Choroid plexus epithelial cell (primary cell): ENCODE data around the gene EPYC.

ENCODE experiments used
- DNase-seq: peaks from one replicate; pipeline ENCODE4 v3.0.0-alpha.2; 2010; ENCODE audit warnings: low read depth
- H3K4me3 ChIP-seq: 2 replicates; pipeline ENCODE4 v1.5.1; 2011; ENCODE audit warnings: low read depth, mild to moderate bottlenecking, control low read depth, low read length, moderate library complexity
- TF ChIP-seq, protein P1 (sequence below): conservative IDR thresholded peaks from 2 replicates; pipeline ENCODE4 v1.5.1; 2011; ENCODE audit warnings: low read depth, mild to moderate bottlenecking, control low read depth, inconsistent platforms, low read length, moderate library complexity

The EPYC gene

DNA sequence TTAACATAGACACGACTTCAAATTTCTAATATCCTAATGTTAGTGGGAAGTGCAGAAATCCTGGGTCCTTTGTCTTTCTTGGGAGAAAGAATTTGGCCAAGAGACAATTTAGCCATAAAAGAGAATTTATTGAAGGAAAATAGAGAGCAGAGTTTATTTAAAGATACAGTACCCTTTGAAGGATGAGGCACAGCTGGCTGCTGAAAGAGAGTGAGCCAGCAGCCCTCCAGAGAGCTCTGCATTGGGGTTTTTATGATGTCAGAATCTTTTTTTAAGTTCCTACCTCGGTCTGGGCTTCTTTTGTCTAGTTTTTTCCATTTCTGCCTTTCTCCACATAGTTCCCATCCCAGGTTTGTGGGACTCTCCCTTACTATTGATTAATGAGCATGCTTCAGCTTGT, 87.3 kb downstream of the EPYC start:
- TF ChIP-seq, protein P1, sequence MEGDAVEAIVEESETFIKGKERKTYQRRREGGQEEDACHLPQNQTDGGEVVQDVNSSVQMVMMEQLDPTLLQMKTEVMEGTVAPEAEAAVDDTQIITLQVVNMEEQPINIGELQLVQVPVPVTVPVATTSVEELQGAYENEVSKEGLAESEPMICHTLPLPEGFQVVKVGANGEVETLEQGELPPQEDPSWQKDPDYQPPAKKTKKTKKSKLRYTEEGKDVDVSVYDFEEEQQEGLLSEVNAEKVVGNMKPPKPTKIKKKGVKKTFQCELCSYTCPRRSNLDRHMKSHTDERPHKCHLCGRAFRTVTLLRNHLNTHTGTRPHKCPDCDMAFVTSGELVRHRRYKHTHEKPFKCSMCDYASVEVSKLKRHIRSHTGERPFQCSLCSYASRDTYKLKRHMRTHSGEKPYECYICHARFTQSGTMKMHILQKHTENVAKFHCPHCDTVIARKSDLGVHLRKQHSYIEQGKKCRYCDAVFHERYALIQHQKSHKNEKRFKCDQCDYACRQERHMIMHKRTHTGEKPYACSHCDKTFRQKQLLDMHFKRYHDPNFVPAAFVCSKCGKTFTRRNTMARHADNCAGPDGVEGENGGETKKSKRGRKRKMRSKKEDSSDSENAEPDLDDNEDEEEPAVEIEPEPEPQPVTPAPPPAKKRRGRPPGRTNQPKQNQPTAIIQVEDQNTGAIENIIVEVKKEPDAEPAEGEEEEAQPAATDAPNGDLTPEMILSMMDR = no peak
- no peak overlapping the region for H3K4me3 ChIP-seq
- no peak for DNase-seq

DNA sequence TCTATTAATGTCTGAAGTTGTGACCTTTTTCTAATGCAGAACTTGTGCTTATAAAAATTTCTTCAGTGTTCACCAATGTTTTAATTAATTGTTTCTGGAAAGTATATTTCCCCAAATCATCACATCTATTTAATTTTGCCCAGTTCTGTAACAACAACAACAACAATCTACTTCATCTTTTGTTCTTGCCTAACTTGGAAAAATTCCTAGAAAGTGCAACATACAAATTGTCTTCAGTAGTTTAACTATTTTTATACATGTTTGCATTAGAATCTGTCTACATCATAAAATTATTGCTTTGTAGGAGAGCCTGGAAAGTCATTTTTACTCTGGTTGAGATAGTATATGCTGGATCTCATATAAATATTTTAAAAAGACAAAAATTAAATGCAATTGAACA, 88.3 kb downstream of the EPYC start:
- no peak for DNase-seq
- TF ChIP-seq, protein P1 = no peak
- H3K4me3 ChIP-seq = no peak overlapping the region

DNA sequence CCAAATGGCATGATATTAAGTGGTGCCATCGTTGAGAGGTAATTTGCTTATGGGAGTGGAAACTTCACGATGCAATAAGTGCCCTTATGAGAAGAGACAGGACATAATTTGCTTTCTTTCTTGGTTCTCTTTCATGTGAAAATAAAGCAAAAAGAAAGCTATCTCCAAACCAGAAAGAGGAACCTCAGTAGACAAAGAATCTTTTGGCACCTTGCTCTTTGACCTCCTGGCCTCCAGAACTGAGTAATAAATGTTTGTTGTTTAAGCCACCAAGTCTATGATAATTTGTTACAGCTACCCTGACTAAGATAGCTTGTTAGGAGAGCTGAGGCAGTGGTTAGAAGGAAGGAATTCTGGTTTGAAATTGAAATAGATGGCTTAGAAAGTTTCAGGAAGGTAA, 89.4 kb downstream of the EPYC start:
- TF ChIP-seq, protein P1 = no peak
- DNase-seq = no peak
- no peak overlapping the region for H3K4me3 ChIP-seq
